WTC11 (cell line): ENCODE measurements around the gene ATG13. TPM values are rescaled to one million over a fixed set of nuclear protein-coding genes. Genes with fewer than 3 reads are reported as not detected.

Experiments used
- ATAC-seq: fragments of 200-7000 bp; cut with Tn5 transposase; 2 replicates; pipeline ENCODE4 v1.10.0; 2021; ENCODE audit warnings: mild to moderate bottlenecking, moderate library complexity
- CTCF ChIA-PET: fragments of 300-600 bp; sonication (Branson Sonifier 250); formaldehyde crosslinking; loops from one replicate; lab custom pipeline; 2021; ENCODE audit warnings: antibody characterized with exemption; lab: Charles Lee
- POLR2A ChIA-PET: fragments of 350-600 bp; sonication (Branson Sonifier 250); formaldehyde crosslinking; loops from one replicate; lab custom pipeline; 2021; ENCODE audit warnings: antibody characterized with exemption; lab: Charles Lee
- DNase-seq: peaks from one replicate; pipeline ENCODE4 v3.0.0; 2021; ENCODE audit warnings: low spot score
- H3K27ac Mint-ChIP-seq: 2 replicates; pipeline ENCODE4 v1.8.0; 2021; ENCODE audit warnings: mixed read lengths
- H3K27me3 Mint-ChIP-seq: 2 replicates; pipeline ENCODE4 v1.8.0; 2021; ENCODE audit warnings: low read depth, mild to moderate bottlenecking, moderate library complexity, mixed read lengths
- H3K36me3 Mint-ChIP-seq: 2 replicates; pipeline ENCODE4 v1.8.0; 2021; ENCODE audit warnings: mixed read lengths
- H3K4me1 Mint-ChIP-seq: 2 replicates; pipeline ENCODE4 v1.8.0; 2022; ENCODE audit warnings: mixed read lengths
- H3K4me3 Mint-ChIP-seq: 2 replicates; pipeline ENCODE4 v1.8.0; 2021; ENCODE audit warnings: mild to moderate bottlenecking, moderate library complexity, mixed read lengths
- H3K9me3 Mint-ChIP-seq: 2 replicates; pipeline ENCODE4 v1.8.0; 2021; ENCODE audit warnings: mixed read lengths
- AFF4 ChIP-seq: sonication (generic); formaldehyde crosslinking; IDR thresholded peaks from 2 replicates; pipeline ENCODE4 v1.8.1; 2023; ENCODE audit warnings: mild to moderate bottlenecking, missing genetic modification reagents, borderline replicate concordance
- ATF6 ChIP-seq: sonication (generic); formaldehyde crosslinking; IDR thresholded peaks from 2 replicates; pipeline ENCODE4 v1.8.1; 2023; ENCODE audit warnings: mild to moderate bottlenecking, missing genetic modification reagents
- FOXP4 ChIP-seq: sonication (generic); formaldehyde crosslinking; IDR thresholded peaks from 2 replicates; pipeline ENCODE4 v1.8.0; 2022; ENCODE audit warnings: mild to moderate bottlenecking, missing genetic modification reagents
- MXD4 ChIP-seq: fragments of 250-450 bp; sonication (Bioruptor Pico); IDR thresholded peaks from 2 replicates; pipeline ENCODE4 v1.8.0; 2021; ENCODE audit warnings: mild to moderate bottlenecking, moderate library complexity, borderline replicate concordance
- PRDM15 ChIP-seq: sonication (generic); formaldehyde crosslinking; IDR thresholded peaks from 2 replicates; pipeline ENCODE4 v1.8.0; 2022; ENCODE audit warnings: missing genetic modification reagents
- ZMAT4 ChIP-seq: fragments of 250-450 bp; sonication (Bioruptor Pico); IDR thresholded peaks from 2 replicates; pipeline ENCODE4 v1.9.0; 2021; ENCODE audit warnings: mild to moderate bottlenecking
- ZNF138 ChIP-seq: sonication (generic); formaldehyde crosslinking; conservative IDR thresholded peaks from 2 replicates; pipeline ENCODE4 v1.8.1; 2022; ENCODE audit warnings: mild to moderate bottlenecking, moderate library complexity, missing genetic modification reagents
- ZNF281 ChIP-seq: sonication (generic); formaldehyde crosslinking; IDR thresholded peaks from 2 replicates; pipeline ENCODE4 v1.8.0; 2023; ENCODE audit warnings: mild to moderate bottlenecking, missing genetic modification reagents
- ZNF416 ChIP-seq: fragments of 250-450 bp; sonication (Bioruptor Pico); IDR thresholded peaks from 2 replicates; pipeline ENCODE4 v1.9.0; 2021; ENCODE audit warnings: mild to moderate bottlenecking, inconsistent platforms
- ZNF425 ChIP-seq: fragments of 250-450 bp; sonication (Bioruptor Pico); conservative IDR thresholded peaks from 2 replicates; pipeline ENCODE4 v1.9.0; 2021; ENCODE audit warnings: mild to moderate bottlenecking
- total RNA-seq: library from RNA; stranded (reverse); gene quantifications from 3 replicates; pipeline ENCODE4 v1.2.3, GENCODE V29; 2021
- TF ChIP-seq, protein P1 (sequence below): sonication (generic); formaldehyde crosslinking; IDR thresholded peaks from 2 replicates; pipeline ENCODE4 v1.8.0; 2023; ENCODE audit warnings: missing genetic modification reagents
- TF ChIP-seq, protein P2 (sequence below): sonication (generic); formaldehyde crosslinking; IDR thresholded peaks from 2 replicates; pipeline ENCODE4 v1.8.0; 2022; ENCODE audit warnings: mild to moderate bottlenecking, missing genetic modification reagents
- TF ChIP-seq, protein P3 (sequence below): sonication (generic); formaldehyde crosslinking; IDR thresholded peaks from 2 replicates; pipeline ENCODE4 v1.8.1; 2023; ENCODE audit warnings: mild to moderate bottlenecking, missing genetic modification reagents, moderate library complexity

The ATG13 gene
- total RNA-seq, 1 experiment from 2014 or later = 85.4 TPM

- ATAC-seq = no peak
- Mint-ChIP-seq H3K9me3 (peaks cover 11% of the 10 kb centered on the region), H3K4me3 (no peak overlapping the region), H3K27me3 (no peaks in the 10 kb centered on the region), H3K36me3 (peaks cover 12% of the 10 kb centered on the region), H3K4me1 (no peaks in the 10 kb centered on the region), H3K27ac (no peak overlapping the region)
- ChIA-PET POLR2A (no interaction called here), CTCF (no interaction called here)
- TF ChIP-seq, protein P1, sequence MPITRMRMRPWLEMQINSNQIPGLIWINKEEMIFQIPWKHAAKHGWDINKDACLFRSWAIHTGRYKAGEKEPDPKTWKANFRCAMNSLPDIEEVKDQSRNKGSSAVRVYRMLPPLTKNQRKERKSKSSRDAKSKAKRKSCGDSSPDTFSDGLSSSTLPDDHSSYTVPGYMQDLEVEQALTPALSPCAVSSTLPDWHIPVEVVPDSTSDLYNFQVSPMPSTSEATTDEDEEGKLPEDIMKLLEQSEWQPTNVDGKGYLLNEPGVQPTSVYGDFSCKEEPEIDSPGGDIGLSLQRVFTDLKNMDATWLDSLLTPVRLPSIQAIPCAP (CRISPR knock-in tag) = no peak
- TF ChIP-seq, protein P2, sequence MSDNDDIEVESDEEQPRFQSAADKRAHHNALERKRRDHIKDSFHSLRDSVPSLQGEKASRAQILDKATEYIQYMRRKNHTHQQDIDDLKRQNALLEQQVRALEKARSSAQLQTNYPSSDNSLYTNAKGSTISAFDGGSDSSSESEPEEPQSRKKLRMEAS (CRISPR knock-in tag) = no peak
- TF ChIP-seq ZNF138 (CRISPR knock-in tag) = no peak
- TF ChIP-seq ATF6 (CRISPR knock-in tag) = no peak
- TF ChIP-seq PRDM15 (CRISPR knock-in tag) = no peak
- TF ChIP-seq ZNF281 = no peak
- TF ChIP-seq, protein P3, sequence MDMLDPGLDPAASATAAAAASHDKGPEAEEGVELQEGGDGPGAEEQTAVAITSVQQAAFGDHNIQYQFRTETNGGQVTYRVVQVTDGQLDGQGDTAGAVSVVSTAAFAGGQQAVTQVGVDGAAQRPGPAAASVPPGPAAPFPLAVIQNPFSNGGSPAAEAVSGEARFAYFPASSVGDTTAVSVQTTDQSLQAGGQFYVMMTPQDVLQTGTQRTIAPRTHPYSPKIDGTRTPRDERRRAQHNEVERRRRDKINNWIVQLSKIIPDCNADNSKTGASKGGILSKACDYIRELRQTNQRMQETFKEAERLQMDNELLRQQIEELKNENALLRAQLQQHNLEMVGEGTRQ (CRISPR knock-in tag) = no peak
- no peak for TF ChIP-seq ZMAT4 (CRISPR knock-in tag)
- no peak for TF ChIP-seq ZNF416 (CRISPR knock-in tag)
- no peak for TF ChIP-seq FOXP4 (CRISPR knock-in tag)
- no peak for DNase-seq
These were observed 40.3 kb upstream of the ATG13 start for GRCh38 chr11:46577058-46577457.

DNA sequence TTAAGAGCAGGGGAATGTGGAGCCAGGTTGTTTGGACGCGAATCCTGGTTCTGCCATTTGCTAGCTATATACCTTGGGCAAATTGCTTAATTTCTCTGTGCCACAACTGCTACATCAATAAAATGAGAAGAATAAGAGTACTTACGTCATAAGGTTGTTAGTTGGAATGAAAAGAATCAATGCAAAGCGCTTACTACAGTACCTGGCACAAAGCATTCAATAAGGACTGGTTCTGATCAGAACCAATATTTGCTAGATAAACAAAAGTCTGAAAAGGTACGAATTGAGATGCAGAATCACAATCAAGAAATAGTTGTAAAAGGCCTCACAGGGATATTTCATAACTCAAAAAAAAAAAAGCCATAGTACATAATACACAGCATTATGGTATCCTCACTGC is 34.8 kb upstream of the ATG13 start:
- CTCF ChIA-PET = no interaction called here
- TF ChIP-seq ZNF425 (no peak), MXD4 (CRISPR knock-in tag) (no peak), AFF4 (CRISPR knock-in tag) (no peak)

More for the DNA sequence above, 34.8 kb upstream of the ATG13 start:
- ATAC-seq (no peak), DNase-seq (no peak)
- peaks cover 10% of the 10 kb centered on the region for H3K36me3 Mint-ChIP-seq
- H3K27me3 Mint-ChIP-seq = no peaks in the 10 kb centered on the region
- no peak overlapping the region for H3K4me3 Mint-ChIP-seq
- no peaks in the 10 kb centered on the region for H3K4me1 Mint-ChIP-seq
- POLR2A ChIA-PET = no interaction called here
- H3K9me3 Mint-ChIP-seq = peaks cover 5% of the 10 kb centered on the region; the same call in 1 of the 2 replicates
- H3K27ac Mint-ChIP-seq = no peak overlapping the region
